Stimulated activated CD4-positive, alpha-beta T cell treated with anti-CD3 and anti-CD28 coated beads, Interleukin-2, amount 100 ng/mL, for 24 hours (primary cell): ENCODE measurements around the gene C16orf74.
A peak's percentile ranks its signal among the peaks of the same experiment; 100 is the strongest.

Source experiments
- DNase-seq, 2 donors: peaks; one replicate each; pipeline ENCODE4 v3.0.0-alpha.2; 2020

Gene C16orf74

DNA sequence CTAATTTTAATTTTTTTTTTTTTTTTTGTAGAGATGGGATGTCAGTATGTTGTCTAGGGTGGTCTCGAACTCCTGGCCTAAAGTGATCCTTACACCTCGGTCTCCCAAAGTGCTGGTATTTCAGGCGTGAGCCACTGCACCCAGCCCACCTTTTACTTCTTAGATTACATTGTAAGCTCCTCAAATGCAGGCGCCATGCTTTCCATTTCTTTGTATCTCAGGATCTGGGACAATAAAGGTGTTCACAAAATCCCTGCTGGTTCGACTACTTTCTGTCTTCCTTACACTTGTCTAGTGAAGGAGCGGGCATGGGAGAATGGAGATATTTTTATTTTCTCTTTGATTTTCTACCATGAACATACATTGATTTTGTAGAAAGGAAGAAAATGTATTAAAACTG lies 23.2 kb upstream of the C16orf74 start:
- no peak for DNase-seq

DNA sequence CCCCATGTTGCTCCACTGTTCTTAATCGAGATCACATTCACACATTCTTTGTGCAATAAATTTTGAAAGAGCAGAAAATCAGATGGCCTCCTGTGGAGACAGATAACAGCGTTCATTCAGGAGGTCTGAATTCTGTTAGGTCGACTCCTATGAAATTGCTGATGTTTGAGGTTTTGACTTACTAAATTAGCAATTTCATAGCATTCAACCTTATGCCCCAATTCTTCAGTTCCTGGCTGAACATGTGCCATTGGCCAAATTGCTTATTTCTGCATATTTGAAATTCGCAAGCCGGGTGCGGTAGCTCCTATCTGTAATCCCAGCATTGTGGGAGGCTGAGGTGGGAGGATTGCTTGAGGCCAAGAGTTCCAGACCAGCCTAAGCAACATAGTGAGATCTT lies 22.1 kb upstream of the C16orf74 start:
- DNase-seq, result no peak

GRCh38 chr16:85770741-85771140 lies 19.8 kb upstream of the C16orf74 start:
- DNase-seq, result no peak

DNA sequence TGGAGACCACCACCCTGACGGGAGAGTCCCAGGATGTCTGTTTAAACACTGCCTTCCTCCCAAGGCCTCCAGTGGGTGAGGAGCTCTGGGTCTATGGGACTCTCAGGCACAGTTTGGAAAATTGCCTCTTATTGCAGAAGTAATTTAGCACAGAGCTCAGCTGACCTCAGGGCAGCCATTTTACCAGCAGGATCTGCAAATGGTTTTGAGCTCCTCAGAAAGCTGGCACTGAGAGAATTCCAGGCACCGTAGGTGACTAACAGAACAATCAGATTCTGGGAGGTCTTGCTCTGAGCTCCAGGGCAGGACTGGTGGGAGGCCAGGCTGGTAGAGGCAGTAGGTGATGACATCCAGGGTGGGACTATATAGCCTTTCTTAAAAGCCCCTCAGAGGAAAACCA lies 17.3 kb upstream of the C16orf74 start:
- no peak for DNase-seq

GRCh38 chr16:85767531-85767930 lies 16.6 kb upstream of the C16orf74 start:
- DNase-seq, result no peak

DNA sequence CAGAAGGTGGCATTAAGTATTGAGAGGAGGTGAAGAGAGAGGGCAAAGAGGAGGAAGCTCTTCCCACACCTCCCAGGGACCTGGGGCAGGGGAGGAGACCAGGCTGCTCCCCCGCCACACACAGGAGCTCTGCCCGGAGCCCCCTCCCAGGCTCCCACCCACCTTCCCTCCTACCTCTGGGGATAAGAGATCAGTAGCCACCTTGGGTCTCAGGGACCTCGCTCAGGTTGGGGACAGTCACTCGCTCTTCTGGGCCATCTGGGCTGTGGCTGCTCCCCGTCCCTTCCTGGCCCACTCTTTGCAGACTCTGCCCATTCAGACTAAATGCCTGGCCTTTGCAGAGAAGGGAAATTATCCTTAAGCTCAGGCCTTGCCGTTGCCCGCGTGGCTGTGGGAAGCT lies 14.9 kb upstream of the C16orf74 start:
- no peak for DNase-seq

DNA sequence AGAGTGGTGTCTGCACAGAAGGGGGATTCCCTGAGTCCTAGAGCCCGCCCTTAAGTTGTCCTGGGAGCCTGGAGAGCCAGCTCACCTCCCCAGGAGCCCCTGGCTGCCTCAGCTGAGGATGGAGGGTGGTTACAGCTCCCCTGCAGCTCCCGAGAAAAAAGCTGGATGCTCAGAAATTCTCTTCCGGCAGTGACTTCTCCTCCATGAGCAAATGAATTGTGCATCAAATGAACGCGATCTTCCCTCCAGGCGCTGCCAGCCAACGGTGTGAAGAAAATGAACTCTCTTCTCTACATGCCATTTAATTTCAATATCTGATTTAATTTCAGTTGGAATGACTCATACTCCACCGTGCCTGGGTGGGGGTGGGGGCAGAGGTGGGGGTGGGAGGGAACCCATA lies 14.3 kb upstream of the C16orf74 start:
- no peak for DNase-seq

- DNase-seq, result no peak
Measured at GRCh38 chr16:85763616-85764015, 12.7 kb upstream of the C16orf74 start.

DNA sequence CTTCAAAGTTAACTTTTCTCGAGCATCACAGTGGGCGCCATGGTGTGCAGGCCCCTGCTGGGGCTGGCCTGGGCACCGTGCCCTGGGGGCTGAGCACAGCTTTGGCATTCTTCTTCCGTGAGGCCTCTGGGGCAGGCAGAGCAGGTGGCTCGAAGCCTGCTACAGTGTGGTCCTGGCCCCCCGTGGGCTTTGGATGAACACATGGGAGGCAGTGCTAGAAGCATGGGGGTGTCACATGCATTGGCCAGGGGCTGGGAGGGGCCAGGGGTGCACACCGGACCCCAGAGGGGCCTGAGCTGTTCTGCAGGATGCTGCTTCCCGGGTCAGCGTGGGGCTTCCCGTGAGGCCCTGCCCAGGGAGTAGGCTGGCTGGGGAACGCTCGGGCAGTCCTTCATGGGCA lies 12.1 kb upstream of the C16orf74 start:
- no peak for DNase-seq

DNA sequence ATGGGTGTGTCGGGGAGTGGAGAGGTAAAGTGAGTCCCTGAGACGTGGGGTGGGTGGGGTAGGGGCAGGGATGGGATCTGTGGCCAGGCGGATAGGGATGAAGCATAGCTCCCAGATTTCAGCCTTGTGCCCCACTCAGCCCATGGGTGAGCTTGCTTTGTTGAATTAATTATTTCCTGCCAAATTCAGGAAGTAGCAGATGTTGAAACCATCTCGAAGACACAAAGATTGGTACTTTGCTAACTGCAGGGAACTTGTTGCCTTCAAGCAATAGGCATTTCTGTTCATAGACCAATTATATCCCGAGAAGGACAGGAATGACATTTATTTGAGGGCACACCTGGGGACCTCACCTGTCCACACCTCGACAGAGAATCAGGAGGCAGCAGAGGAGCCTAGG lies 11.0 kb upstream of the C16orf74 start:
- DNase-seq, result no peak

GRCh38 chr16:85759631-85760419 lies 8.9 kb upstream of the C16orf74 start:
- DNase-seq, result peak in 1 of 2 donors; percentile 40

DNA sequence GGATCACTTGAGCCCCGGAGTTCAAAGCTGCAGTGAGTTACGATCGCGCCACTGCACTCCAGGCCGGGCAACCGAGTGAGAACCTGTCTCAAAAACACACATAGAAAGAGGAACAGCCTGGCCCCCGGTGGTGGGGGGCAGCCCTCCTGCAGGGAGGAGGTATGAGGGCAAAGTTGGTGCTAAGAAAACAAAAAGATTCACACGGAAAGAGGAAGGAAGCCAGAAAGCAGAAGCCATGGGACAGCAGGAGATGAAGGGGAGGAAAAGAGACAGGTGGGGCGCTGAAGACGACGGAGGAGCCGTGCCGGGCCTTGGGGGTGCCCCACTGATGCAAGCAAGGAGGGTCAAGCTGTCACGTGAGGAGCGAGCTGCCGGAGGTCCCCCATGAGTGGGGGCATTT lies 8.2 kb upstream of the C16orf74 start:
- no peak for DNase-seq

- no peak for DNase-seq
Measured at GRCh38 chr16:85757341-85757822, 6.5 kb upstream of the C16orf74 start.

- no peak for DNase-seq
Measured at GRCh38 chr16:85755929-85756768, 5.3 kb upstream of the C16orf74 start.

- no peak for DNase-seq
Measured at GRCh38 chr16:85754413-85754812, 3.5 kb upstream of the C16orf74 start.

- no peak for DNase-seq
Measured at GRCh38 chr16:85753976-85754375, 3.1 kb upstream of the C16orf74 start.

GRCh38 chr16:85753559-85753958 lies 2.7 kb upstream of the C16orf74 start:
- no peak for DNase-seq

DNA sequence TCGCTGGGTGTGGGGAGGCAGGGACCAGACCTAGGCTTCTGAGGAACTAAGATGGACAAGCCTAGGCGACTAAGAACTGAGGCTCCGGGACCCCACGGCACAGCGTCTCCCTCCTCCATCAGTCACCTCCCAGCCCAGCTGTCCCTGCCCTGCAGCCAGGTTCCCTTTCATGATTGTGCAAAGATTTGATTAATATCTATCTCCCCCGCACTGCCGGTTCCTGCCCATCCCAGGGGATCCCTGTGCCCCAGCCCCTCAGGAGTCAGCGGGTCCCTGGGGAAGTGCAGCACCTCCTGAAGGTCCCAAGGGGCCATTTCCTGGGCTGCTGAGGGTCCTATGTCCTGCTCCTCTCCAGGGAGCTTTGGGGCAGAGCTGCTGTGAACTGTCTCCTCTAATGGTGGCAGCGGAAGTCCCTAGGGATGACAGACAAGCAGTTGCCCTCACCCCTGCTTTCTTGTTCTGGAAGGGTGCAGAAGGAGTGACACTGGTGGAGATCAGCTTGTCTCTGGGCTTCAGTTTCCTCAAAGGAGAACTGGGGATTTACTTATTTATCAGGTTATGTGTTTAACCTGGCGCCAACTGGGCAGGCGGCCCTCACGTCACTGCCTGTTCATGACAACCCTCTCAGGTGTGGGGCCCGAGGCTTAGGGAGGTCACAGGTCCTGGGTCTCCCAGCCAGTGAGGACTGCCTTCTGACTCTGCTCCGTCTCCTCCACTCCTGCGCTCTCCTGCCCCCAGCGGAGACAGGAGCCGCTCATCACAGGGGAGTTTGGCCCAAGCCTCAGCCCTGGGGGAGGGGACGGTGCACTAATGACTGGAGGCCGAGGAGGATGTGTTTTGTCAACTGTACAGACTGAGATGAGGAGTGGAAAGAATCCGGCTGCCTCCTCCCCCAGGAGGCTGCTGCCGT lies 1.9 kb upstream of the C16orf74 start:
- DNase-seq, result no peak

DNA sequence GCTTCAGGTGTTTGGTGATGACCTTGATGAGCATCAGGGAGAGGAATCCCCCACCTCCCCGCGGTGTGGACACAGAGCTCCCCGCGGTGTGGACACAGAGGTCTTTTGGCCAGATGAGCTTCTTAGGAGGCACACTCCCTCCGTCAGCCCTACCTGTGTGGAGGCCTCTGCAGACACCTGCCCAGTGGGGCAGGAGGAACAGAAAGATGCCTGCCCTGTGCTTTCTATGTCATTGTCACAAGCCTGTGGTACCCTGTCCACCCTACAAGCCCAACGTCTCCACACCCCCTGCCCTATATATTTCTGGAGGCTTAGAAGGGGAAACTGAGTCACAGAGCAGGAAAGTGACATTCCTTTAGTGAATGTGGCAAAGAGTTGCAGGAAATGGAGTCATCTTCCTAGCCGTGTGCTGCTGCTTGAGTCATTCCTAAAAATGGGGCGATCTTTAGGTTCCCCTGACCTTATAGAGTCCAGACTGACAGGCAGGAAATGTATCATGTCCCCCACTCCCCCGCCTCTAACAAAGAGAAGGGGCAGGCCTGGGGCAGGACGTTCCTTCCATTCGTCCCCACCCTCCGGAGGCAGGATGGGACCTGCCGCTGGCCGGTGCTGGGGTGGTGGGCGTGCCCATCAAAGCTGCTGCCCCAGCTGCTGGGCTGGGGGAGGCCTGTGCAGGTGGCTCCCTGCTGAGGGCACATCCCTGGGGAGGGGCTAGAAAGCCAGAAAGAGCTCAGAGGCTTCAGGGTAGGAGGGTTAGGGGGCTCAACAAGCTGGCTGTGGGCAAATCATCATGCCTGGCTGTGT lies 1.0 kb upstream of the C16orf74 start:
- no peak for DNase-seq

GRCh38 chr16:85750146-85750826 lies 610 bp downstream of the C16orf74 start:
- DNase-seq, result peak in 1 of 2 donors; percentile 24

GRCh38 chr16:85749771-85750145 lies 1.1 kb downstream of the C16orf74 start:
- no peak for DNase-seq
